ENCODE results near the gene BEST3. TPM values are rescaled to one million over a fixed set of nuclear protein-coding genes. Genes with fewer than 3 reads are reported as not detected.

The BEST3 gene
- total RNA-seq, 1 experiment from 2014 or later, result not detected

DNA sequence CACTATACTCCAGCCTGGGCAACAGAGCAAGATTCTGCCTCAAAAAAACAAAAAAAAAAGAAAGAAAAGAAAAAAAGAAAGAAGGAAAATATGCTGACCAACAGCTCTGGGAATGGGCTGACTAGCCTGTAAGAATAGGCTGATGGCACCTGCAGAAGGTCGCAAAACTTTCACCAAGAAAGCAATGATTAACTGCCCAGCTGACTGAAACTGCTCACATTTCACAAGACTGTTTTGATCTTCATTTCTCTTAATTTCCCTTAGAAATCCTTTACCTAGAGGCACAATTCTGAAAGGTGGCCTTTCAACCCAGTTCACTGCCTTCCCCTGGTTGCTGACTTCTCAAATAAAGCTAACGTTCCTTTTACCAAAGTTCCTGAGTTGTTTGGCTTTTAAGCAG, 12.4 kb downstream of the BEST3 start:
- Mint-ChIP-seq H3K27ac (no peak overlapping the region), H3K36me3 (no peaks in the 10 kb centered on the region), H3K27me3 (ENCODE audit: low read depth) (no peaks in the 10 kb centered on the region), H3K9me3 (no peaks in the 10 kb centered on the region; the same call in 1 of the 2 replicates), H3K4me1 (peaks cover 51% of the 10 kb centered on the region), H3K4me3 (no peak overlapping the region)
- TF ChIP-seq, protein P1, sequence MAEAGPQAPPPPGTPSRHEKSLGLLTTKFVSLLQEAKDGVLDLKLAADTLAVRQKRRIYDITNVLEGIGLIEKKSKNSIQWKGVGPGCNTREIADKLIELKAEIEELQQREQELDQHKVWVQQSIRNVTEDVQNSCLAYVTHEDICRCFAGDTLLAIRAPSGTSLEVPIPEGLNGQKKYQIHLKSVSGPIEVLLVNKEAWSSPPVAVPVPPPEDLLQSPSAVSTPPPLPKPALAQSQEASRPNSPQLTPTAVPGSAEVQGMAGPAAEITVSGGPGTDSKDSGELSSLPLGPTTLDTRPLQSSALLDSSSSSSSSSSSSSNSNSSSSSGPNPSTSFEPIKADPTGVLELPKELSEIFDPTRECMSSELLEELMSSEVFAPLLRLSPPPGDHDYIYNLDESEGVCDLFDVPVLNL (CRISPR knock-in tag; IDR thresholded peaks at IDR 0.05; ENCODE audit: borderline replicate concordance, low read depth), result no peak
- TF ChIP-seq, protein P2, sequence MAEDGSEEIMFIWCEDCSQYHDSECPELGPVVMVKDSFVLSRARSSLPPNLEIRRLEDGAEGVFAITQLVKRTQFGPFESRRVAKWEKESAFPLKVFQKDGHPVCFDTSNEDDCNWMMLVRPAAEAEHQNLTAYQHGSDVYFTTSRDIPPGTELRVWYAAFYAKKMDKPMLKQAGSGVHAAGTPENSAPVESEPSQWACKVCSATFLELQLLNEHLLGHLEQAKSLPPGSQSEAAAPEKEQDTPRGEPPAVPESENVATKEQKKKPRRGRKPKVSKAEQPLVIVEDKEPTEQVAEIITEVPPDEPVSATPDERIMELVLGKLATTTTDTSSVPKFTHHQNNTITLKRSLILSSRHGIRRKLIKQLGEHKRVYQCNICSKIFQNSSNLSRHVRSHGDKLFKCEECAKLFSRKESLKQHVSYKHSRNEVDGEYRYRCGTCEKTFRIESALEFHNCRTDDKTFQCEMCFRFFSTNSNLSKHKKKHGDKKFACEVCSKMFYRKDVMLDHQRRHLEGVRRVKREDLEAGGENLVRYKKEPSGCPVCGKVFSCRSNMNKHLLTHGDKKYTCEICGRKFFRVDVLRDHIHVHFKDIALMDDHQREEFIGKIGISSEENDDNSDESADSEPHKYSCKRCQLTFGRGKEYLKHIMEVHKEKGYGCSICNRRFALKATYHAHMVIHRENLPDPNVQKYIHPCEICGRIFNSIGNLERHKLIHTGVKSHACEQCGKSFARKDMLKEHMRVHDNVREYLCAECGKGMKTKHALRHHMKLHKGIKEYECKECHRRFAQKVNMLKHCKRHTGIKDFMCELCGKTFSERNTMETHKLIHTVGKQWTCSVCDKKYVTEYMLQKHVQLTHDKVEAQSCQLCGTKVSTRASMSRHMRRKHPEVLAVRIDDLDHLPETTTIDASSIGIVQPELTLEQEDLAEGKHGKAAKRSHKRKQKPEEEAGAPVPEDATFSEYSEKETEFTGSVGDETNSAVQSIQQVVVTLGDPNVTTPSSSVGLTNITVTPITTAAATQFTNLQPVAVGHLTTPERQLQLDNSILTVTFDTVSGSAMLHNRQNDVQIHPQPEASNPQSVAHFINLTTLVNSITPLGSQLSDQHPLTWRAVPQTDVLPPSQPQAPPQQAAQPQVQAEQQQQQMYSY (CRISPR knock-in tag; IDR thresholded peaks at IDR 0.05), result no peak
- TF ChIP-seq SP1 (CRISPR knock-in tag; conservative IDR thresholded peaks at IDR 0.05) (no peak), SOX15 (CRISPR knock-in tag; IDR thresholded peaks at IDR 0.05) (no peak), FOXP1 (CRISPR knock-in tag; IDR thresholded peaks at IDR 0.05; ENCODE audit: borderline replicate concordance) (no peak), TP53 (CRISPR knock-in tag; IDR thresholded peaks at IDR 0.05) (no peak), ZNF121 (CRISPR knock-in tag; IDR thresholded peaks at IDR 0.05) (no peak), TEAD4 (CRISPR knock-in tag; IDR thresholded peaks at IDR 0.05) (no peak), GRHL2 (CRISPR knock-in tag; IDR thresholded peaks at IDR 0.05; ENCODE audit: insufficient replicate concordance, severe bottlenecking) (no peak), RELA (CRISPR knock-in tag; IDR thresholded peaks at IDR 0.05; ENCODE audit: borderline replicate concordance) (no peak)
- TF ChIP-seq, protein P3, sequence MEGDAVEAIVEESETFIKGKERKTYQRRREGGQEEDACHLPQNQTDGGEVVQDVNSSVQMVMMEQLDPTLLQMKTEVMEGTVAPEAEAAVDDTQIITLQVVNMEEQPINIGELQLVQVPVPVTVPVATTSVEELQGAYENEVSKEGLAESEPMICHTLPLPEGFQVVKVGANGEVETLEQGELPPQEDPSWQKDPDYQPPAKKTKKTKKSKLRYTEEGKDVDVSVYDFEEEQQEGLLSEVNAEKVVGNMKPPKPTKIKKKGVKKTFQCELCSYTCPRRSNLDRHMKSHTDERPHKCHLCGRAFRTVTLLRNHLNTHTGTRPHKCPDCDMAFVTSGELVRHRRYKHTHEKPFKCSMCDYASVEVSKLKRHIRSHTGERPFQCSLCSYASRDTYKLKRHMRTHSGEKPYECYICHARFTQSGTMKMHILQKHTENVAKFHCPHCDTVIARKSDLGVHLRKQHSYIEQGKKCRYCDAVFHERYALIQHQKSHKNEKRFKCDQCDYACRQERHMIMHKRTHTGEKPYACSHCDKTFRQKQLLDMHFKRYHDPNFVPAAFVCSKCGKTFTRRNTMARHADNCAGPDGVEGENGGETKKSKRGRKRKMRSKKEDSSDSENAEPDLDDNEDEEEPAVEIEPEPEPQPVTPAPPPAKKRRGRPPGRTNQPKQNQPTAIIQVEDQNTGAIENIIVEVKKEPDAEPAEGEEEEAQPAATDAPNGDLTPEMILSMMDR (IDR thresholded peaks at IDR 0.05), result no peak
- TF ChIP-seq, protein P4, sequence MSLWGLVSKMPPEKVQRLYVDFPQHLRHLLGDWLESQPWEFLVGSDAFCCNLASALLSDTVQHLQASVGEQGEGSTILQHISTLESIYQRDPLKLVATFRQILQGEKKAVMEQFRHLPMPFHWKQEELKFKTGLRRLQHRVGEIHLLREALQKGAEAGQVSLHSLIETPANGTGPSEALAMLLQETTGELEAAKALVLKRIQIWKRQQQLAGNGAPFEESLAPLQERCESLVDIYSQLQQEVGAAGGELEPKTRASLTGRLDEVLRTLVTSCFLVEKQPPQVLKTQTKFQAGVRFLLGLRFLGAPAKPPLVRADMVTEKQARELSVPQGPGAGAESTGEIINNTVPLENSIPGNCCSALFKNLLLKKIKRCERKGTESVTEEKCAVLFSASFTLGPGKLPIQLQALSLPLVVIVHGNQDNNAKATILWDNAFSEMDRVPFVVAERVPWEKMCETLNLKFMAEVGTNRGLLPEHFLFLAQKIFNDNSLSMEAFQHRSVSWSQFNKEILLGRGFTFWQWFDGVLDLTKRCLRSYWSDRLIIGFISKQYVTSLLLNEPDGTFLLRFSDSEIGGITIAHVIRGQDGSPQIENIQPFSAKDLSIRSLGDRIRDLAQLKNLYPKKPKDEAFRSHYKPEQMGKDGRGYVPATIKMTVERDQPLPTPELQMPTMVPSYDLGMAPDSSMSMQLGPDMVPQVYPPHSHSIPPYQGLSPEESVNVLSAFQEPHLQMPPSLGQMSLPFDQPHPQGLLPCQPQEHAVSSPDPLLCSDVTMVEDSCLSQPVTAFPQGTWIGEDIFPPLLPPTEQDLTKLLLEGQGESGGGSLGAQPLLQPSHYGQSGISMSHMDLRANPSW (CRISPR knock-in tag; conservative IDR thresholded peaks at IDR 0.05; ENCODE audit: low read depth), result no peak
- TF ChIP-seq, protein P5, sequence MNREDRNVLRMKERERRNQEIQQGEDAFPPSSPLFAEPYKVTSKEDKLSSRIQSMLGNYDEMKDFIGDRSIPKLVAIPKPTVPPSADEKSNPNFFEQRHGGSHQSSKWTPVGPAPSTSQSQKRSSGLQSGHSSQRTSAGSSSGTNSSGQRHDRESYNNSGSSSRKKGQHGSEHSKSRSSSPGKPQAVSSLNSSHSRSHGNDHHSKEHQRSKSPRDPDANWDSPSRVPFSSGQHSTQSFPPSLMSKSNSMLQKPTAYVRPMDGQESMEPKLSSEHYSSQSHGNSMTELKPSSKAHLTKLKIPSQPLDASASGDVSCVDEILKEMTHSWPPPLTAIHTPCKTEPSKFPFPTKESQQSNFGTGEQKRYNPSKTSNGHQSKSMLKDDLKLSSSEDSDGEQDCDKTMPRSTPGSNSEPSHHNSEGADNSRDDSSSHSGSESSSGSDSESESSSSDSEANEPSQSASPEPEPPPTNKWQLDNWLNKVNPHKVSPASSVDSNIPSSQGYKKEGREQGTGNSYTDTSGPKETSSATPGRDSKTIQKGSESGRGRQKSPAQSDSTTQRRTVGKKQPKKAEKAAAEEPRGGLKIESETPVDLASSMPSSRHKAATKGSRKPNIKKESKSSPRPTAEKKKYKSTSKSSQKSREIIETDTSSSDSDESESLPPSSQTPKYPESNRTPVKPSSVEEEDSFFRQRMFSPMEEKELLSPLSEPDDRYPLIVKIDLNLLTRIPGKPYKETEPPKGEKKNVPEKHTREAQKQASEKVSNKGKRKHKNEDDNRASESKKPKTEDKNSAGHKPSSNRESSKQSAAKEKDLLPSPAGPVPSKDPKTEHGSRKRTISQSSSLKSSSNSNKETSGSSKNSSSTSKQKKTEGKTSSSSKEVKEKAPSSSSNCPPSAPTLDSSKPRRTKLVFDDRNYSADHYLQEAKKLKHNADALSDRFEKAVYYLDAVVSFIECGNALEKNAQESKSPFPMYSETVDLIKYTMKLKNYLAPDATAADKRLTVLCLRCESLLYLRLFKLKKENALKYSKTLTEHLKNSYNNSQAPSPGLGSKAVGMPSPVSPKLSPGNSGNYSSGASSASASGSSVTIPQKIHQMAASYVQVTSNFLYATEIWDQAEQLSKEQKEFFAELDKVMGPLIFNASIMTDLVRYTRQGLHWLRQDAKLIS (CRISPR knock-in tag; IDR thresholded peaks at IDR 0.05; ENCODE audit: borderline replicate concordance), result no peak
- TF ChIP-seq, protein P6, sequence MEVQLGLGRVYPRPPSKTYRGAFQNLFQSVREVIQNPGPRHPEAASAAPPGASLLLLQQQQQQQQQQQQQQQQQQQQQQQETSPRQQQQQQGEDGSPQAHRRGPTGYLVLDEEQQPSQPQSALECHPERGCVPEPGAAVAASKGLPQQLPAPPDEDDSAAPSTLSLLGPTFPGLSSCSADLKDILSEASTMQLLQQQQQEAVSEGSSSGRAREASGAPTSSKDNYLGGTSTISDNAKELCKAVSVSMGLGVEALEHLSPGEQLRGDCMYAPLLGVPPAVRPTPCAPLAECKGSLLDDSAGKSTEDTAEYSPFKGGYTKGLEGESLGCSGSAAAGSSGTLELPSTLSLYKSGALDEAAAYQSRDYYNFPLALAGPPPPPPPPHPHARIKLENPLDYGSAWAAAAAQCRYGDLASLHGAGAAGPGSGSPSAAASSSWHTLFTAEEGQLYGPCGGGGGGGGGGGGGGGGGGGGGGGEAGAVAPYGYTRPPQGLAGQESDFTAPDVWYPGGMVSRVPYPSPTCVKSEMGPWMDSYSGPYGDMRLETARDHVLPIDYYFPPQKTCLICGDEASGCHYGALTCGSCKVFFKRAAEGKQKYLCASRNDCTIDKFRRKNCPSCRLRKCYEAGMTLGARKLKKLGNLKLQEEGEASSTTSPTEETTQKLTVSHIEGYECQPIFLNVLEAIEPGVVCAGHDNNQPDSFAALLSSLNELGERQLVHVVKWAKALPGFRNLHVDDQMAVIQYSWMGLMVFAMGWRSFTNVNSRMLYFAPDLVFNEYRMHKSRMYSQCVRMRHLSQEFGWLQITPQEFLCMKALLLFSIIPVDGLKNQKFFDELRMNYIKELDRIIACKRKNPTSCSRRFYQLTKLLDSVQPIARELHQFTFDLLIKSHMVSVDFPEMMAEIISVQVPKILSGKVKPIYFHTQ (CRISPR knock-in tag; IDR thresholded peaks at IDR 0.05), result no peak
- TF ChIP-seq, protein P7, sequence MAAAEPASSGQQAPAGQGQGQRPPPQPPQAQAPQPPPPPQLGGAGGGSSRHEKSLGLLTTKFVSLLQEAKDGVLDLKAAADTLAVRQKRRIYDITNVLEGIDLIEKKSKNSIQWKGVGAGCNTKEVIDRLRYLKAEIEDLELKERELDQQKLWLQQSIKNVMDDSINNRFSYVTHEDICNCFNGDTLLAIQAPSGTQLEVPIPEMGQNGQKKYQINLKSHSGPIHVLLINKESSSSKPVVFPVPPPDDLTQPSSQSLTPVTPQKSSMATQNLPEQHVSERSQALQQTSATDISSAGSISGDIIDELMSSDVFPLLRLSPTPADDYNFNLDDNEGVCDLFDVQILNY (CRISPR knock-in tag; IDR thresholded peaks at IDR 0.05), result no peak
- TF ChIP-seq, protein P8, sequence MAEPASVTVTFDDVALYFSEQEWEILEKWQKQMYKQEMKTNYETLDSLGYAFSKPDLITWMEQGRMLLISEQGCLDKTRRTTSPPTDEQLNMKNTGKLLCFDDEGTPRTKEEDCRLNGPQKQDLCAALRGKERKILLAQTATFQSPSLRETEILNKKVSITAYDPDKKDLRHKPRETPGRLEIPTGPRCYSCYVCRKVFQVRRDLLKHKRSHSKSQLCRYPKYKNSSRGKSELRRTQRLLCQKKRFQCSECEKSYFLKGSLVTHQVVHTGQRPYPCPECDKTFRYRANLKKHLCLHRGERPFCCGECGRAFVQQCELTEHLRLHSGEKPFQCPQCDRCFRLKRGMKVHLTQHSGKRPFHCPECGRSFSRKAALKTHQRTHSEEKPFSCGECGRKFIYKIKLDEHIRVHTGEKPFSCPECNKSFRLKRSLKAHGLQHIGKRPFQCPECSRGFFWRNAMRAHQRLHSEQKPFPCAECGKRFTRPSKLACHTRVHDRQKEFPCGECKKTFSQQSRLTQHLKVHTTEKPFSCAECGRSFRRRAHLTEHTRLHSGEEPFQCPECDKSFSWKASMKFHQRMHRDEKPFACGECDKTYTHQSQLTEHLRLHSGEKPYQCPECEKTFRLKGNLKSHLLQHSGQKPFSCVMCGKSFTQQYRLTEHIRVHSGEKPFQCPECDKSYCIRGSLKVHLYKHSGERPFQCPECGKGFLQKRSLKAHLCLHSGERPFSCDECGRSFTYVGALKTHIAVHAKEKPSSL (CRISPR knock-in tag; conservative IDR thresholded peaks at IDR 0.05), result no peak
- ChIA-PET POLR2A (interaction anchor here (0.6 kb wide), 1 partner anchor 45 kb away, joined by 3 read pairs; no protein-coding TSS in a partner anchor), CTCF (interaction anchor here (0.6 to 1.1 kb wide), 2 partner anchors 47 to 52 kb away, joined by 3 to 4 read pairs; no protein-coding TSS in a partner anchor)
- no peak for DNase-seq (ENCODE audit: low spot score)
- ATAC-seq, result no peak

All from WTC11 (cell line).